Adipose tissue (tissue), 3 donors: ENCODE measurements around the gene CCDC102B. TPM values are rescaled to one million over a fixed set of nuclear protein-coding genes. Genes with fewer than 3 reads are reported as not detected.
"Not testable (repeated sequence)": the region's sequence is repeated elsewhere in the genome, so short reads cannot be mapped to it uniquely, and the experiment has no call there.

Source experiments
- H3K27ac ChIP-seq: one replicate; pipeline ENCODE4 v1.5.1; 2013; ENCODE audit warnings: low read depth, low read length
- whole genome bisulfite sequencing, 3 donors: extraction: QIAGEN DNeasy Blood & Tissue Kit; methylation state at CpG; one replicate each; pipeline ENCODE4 v1.1.7; 2013; 5-methylcytosine and 5-hydroxymethylcytosine counted together
- polyA plus RNA-seq, 3 donors: library from polyadenylated mRNA; stranded (reverse); fragments of 200-250 nt; gene quantifications; one replicate each; pipeline ENCODE4 v1.2.3, GENCODE V29; 2013
- donor health status: healthy with polysubstance abuse.
- donor health status: Bipolar disorder and iron deficiency.
- donor health status: healthy.

The CCDC102B gene
- polyA plus RNA-seq, 3 donors: 0.75 to 12.3 (median 4.9) TPM

GRCh38 chr18:68943861-68944260 lies 146.0 kb downstream of the CCDC102B start:
- 78 to 90% (median 90%) methylated on average over 2 of the region's 2 CpGs for WGBS, 3 donors
- not testable (repeated sequence) for H3K27ac ChIP-seq

- 28 to 39% (median 28%) methylated on average over 1 of the region's 1 CpG for WGBS, 3 donors
- H3K27ac ChIP-seq: no peak overlapping the region
Measured at GRCh38 chr18:68944330-68944729, 146.4 kb downstream of the CCDC102B start.

DNA sequence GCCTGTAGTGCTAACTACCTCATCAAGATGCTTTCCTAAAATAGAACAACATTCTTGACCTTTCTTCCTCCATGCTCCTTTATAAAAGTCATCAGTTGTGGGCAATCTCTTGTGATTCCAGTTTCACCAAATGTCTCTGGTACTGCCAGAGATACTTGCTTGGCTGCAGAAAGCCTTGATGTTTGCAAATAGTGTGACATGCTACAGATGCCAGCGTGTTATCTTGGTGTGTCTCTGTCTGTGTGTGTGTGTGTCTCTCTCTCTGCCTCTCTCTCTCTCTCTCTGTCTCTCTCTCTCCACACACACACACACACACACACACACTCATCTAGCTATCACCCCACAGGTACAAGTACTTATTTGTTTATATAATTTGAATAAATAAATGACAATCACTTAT lies 146.9 kb downstream of the CCDC102B start:
- H3K27ac ChIP-seq: no peak overlapping the region
- WGBS, 3 donors: 53 to 78% (median 76%) methylated on average over 1 of the region's 1 CpG

GRCh38 chr18:68948622-68949021 lies 150.7 kb downstream of the CCDC102B start:
- H3K27ac ChIP-seq: no peak overlapping the region
- 70 to 96% (median 90%) methylated on average over 4 of the region's 4 CpGs for WGBS, 3 donors

GRCh38 chr18:68954738-68955137 lies 156.9 kb downstream of the CCDC102B start:
- no peak overlapping the region for H3K27ac ChIP-seq
- 68 to 69% (median 68%) methylated on average over 2 of the region's 2 CpGs for WGBS, 3 donors

- WGBS, 3 donors: 39 to 64% (median 50%) methylated on average over 2 of the region's 2 CpGs
Measured at GRCh38 chr18:68956650-68957049, 158.8 kb downstream of the CCDC102B start.

DNA sequence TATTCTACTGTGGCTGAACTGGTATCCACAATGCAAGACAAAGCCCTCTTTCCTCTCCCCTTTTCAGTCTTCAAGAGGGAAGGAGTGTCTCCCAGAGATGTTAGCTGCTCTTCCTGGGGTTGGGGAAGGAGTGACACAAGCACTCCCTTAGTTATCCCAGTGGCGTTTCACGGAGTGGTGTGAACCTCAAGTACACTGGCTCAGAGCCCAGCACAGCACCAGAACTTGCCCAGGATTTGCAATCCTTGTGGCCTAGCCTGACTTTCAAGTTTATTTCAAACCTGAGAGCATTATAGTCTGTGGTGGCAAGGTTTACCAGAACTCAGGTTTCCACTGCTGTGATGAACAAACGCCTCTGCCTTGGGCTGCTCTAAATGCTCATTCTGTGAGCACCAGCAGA lies 162.5 kb downstream of the CCDC102B start:
- no peak overlapping the region for H3K27ac ChIP-seq
- 79 to 82% (median 80%) methylated on average over 3 of the region's 3 CpGs for WGBS, 3 donors

More at GRCh38 chr18:68956650-68957049, 158.8 kb downstream of the CCDC102B start:
- no peak overlapping the region for H3K27ac ChIP-seq

GRCh38 chr18:68962623-68963022 lies 164.7 kb downstream of the CCDC102B start:
- 78 to 89% (median 83%) methylated on average over 3 of the region's 3 CpGs for WGBS, 3 donors

GRCh38 chr18:68965817-68966216 lies 167.9 kb downstream of the CCDC102B start:
- 60 to 83% (median 73%) methylated on average over 3 of the region's 3 CpGs for WGBS, 3 donors
- H3K27ac ChIP-seq: no peak overlapping the region

More at GRCh38 chr18:68962623-68963022, 164.7 kb downstream of the CCDC102B start:
- H3K27ac ChIP-seq: no peak overlapping the region

DNA sequence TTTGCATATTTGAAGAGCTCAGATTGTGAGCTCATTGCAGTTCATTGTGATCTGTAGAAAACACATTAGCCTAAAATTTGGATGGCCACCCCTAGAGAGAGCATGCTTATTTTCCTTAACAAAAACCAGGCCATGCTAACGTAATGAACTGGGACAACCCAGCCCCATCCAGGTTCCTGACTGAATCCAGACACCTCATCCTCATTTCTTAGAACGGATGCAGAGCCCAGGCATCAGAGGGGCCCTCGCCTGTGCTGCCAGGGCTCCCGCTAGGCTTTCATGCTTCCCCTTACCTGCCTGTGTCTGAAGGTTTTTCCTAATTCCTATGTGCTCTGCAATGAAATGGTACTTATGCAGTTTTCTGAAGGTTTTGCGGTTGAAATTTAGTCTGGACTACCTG lies 171.1 kb downstream of the CCDC102B start:
- H3K27ac ChIP-seq: no peak overlapping the region
- 80 to 82% (median 82%) methylated on average over 5 of the region's 5 CpGs for WGBS, 3 donors

GRCh38 chr18:68972176-68972575 lies 174.3 kb downstream of the CCDC102B start:
- WGBS, 3 donors: 66 to 75% (median 74%) methylated on average over 5 of the region's 5 CpGs
- no peak overlapping the region for H3K27ac ChIP-seq

GRCh38 chr18:68979737-68980136 lies 181.9 kb downstream of the CCDC102B start:
- H3K27ac ChIP-seq: no peak overlapping the region
- WGBS, 3 donors: 91 to 95% (median 92%) methylated on average over 2 of the region's 2 CpGs

- H3K27ac ChIP-seq: no peak overlapping the region
Measured at GRCh38 chr18:68983126-68983525, 185.2 kb downstream of the CCDC102B start.

DNA sequence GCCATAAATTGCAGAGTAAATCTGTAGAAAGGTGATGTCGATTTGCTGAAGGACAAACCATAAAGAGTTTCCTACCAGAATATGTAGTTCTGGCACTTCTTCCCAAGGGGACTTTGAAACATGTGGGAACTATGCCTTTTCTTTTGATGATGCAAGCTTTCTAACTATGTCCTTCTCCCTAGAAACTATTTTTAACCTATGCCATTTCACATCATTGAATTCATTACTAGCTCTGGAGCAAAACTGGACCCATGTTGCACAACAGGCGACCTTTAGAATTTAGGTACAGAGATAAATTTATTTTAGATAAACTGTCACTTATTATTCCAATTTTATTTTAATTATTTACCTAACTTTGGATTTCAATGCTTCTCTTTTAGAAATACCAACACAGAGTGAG lies 186.5 kb downstream of the CCDC102B start:
- no peak overlapping the region for H3K27ac ChIP-seq
- WGBS, 3 donors: 56 to 75% (median 74%) methylated on average over 2 of the region's 2 CpGs

- WGBS, 3 donors: 81 to 90% (median 82%) methylated on average over 2 of the region's 2 CpGs
- no peak overlapping the region for H3K27ac ChIP-seq
Measured at GRCh38 chr18:68985172-68985820, 187.4 kb downstream of the CCDC102B start.

DNA sequence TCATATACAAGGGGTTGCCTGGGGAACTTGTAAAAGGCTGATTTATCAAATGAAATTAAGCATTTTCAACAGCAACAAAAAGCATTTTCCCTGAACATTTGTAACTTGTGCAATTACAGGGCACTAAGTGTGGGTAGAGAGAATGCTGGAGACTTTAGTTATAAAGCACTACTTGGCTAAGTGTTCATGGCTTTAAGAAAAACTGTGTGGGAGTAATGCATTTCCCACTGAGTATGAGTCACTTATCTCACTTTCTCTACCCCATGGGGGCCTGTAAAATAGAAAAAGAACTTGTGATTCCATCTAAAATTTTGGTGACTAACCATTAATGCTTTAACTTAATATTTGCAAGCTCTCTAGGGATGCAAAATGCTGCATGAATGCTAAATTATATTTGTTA lies 193.4 kb downstream of the CCDC102B start:
- H3K27ac ChIP-seq: no peak overlapping the region

- no peak overlapping the region for H3K27ac ChIP-seq
- 76 to 84% (median 83%) methylated on average over 12 of the region's 12 CpGs for WGBS, 3 donors
Measured at GRCh38 chr18:68992719-68993482, 195.0 kb downstream of the CCDC102B start.

- WGBS, 3 donors: 63 to 71% (median 71%) methylated on average over 4 of the region's 4 CpGs
- H3K27ac ChIP-seq: no peak overlapping the region
Measured at GRCh38 chr18:68995675-68996074, 197.8 kb downstream of the CCDC102B start.

DNA sequence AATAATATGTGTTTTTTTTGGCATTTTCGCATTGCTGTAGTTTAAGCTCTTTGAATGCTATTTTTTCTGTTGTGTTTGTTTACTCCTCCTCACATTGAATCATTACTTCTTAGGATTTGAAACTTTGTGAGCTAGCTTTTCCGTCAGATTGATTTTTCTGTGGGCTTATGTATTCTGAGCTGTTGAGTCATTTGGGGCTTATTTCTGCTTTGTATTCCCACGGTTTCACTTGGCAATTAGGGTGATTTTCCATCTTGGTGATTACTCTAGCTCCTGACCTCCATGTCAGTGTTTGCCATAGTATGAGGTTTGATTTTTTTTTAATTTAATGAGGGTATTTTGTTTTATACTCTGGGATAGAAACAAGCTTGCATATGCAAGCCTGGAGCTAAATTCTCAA lies 200.0 kb downstream of the CCDC102B start:
- 51 to 69% (median 69%) methylated on average over 3 of the region's 3 CpGs for WGBS, 3 donors

DNA sequence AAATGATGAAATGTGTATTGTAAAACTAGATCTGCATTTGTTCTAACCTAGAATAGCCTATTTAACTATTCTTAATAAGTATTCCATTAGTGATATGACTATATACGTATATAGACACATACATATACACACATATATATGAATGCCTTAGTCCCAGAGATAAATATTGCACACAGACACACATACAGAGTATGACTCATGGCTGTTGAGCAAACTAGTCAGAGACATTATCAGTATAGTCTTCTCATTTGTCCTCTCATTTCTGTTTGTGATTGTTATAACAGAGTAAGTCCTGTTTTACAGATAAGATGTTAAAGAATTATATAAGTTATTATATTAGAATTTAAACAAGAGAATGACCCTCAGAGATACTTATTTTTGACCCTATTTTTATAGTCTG lies 202.5 kb downstream of the CCDC102B start:
- H3K27ac ChIP-seq: no peak overlapping the region
- 81 to 95% (median 93%) methylated on average over 1 of the region's 1 CpG for WGBS, 3 donors

More for the DNA sequence above, 200.0 kb downstream of the CCDC102B start:
- no peak overlapping the region for H3K27ac ChIP-seq
